ENCODE data around the gene SPSB4.

Gene SPSB4

GRCh38 chr3:141044695-141045641, 6.2 kb upstream of the SPSB4 start:
- TF ChIP-seq CTCF (conservative IDR thresholded peaks at IDR 0.05; ENCODE audit: low read depth, low read length), result no peak
- H3K4me3 ChIP-seq (ENCODE audit: low read length), result no peak overlapping the region
- no peak for DNase-seq (ENCODE audit: low read depth)

GRCh38 chr3:141045849-141046248, 5.3 kb upstream of the SPSB4 start:
- H3K4me3 ChIP-seq (ENCODE audit: low read length), result no peak overlapping the region
- no peak for DNase-seq (ENCODE audit: low read depth)
- TF ChIP-seq CTCF (conservative IDR thresholded peaks at IDR 0.05; ENCODE audit: low read depth, low read length), result no peak

- no peak overlapping the region for H3K4me3 ChIP-seq (ENCODE audit: low read length)
- no peak for DNase-seq (ENCODE audit: low read depth)
These were observed 4.0 kb upstream of the SPSB4 start for GRCh38 chr3:141047168-141047567.

GRCh38 chr3:141049681-141050080, 1.5 kb upstream of the SPSB4 start:
- TF ChIP-seq CTCF (conservative IDR thresholded peaks at IDR 0.05; ENCODE audit: low read depth, low read length), result peak; percentile 42
- no peak overlapping the region for H3K4me3 ChIP-seq (ENCODE audit: low read length)
- no peak for DNase-seq (ENCODE audit: low read depth)

More at GRCh38 chr3:141047168-141047567, 4.0 kb upstream of the SPSB4 start:
- no peak for TF ChIP-seq CTCF (conservative IDR thresholded peaks at IDR 0.05; ENCODE audit: low read depth, low read length)

GRCh38 chr3:141051443-141052200, 475 bp downstream of the SPSB4 start:
- peak; percentile 10 for TF ChIP-seq CTCF (conservative IDR thresholded peaks at IDR 0.05; ENCODE audit: low read depth, low read length)
- DNase-seq (ENCODE audit: low read depth), result peak; percentile 2
- H3K4me3 ChIP-seq (ENCODE audit: low read length), result peak overlapping the region; percentile 37

- peak overlapping the region; percentile 37 for H3K4me3 ChIP-seq (ENCODE audit: low read length)
- no peak for TF ChIP-seq CTCF (conservative IDR thresholded peaks at IDR 0.05; ENCODE audit: low read depth, low read length)
- no peak for DNase-seq (ENCODE audit: low read depth)
These were observed 1.3 kb downstream of the SPSB4 start for GRCh38 chr3:141052201-141053069.

Measured in retinal pigment epithelial cell (primary cell).